Fibroblast of the conjunctiva (primary cell): ENCODE measurements around the gene INPP5D.
A peak's percentile ranks its signal among the peaks of the same experiment; 100 is the strongest.

ENCODE experiments used
- DNase-seq: peaks from one replicate; pipeline ENCODE4 v3.0.0-alpha.2; 2010; ENCODE audit warnings: low read depth

The INPP5D gene

DNA sequence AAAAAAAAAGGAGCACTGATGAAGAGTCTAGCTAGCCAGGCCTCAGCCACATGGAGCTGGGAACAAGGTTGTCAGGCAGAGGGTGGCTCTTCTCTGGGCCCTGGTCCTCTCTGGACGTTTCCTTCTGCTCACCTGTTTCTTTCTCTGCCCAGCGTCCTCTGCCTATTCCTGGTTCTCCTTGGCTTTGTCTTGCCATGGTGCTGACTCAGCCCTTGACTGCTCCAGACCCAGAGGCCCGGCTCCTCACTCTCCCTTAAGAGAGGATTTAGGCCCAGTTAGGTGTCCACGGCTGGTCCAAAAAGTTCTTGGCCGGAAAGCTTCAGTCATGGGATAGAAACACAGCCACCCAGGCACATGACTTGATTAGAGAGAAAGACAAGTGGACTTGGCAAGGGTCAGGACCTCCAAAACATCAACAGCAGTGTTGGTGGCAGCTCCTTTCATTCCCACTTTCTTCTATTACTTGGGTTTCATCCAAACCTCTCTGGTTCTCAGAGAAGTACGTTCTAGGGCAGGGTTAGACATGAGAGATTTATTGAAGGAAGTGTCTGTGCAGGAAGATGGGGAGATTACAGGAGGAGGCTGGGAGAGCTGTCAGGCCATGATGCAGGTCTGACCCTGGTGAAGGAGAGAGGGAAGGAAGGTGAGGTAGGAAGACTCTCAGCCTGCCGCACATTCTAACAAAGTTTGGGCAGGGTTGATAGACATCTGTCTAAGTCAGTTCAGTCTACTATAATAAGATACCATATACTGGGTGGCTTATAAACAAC, 176.9 kb downstream of the INPP5D start:
- DNase-seq, result no peak

DNA sequence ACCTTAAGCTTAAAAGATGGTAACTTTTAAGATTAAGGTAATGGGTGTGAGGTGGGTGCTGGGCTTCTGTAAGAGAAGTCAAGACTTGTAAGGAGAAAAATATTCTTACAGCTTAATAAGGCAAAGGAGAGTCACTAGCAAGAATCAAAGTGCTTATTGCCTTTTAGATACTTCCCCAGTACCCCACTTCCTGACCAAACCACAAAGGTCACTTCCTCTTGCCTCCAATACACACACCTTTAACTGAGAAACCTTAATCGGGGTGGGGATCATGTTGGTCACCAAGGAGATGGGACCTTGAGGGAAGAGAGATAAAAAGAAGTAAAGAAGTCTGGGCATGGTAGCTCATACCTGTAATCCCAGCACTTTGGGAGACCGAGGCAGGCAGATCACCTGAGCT, 180.8 kb downstream of the INPP5D start:
- no peak for DNase-seq

DNA sequence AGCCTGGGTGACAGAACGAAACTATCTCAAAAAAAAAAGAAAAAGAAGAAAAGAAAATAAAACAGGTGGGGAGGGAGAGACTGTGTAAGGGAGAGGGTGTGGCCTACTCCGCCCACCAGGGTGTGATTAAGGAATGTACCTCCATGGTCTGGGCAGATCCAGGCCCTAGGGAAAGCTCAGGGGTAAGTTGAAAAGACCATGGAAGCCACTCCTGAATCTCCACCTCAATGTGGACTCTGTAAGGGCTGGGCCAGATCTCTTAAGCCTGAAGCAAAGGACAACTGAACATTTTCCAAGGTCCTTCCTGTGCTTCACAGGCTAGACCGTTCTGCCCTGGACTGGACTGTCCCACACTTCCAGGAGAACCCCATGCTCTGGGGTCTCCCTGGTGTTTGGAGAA, 181.7 kb downstream of the INPP5D start:
- DNase-seq, result no peak

DNA sequence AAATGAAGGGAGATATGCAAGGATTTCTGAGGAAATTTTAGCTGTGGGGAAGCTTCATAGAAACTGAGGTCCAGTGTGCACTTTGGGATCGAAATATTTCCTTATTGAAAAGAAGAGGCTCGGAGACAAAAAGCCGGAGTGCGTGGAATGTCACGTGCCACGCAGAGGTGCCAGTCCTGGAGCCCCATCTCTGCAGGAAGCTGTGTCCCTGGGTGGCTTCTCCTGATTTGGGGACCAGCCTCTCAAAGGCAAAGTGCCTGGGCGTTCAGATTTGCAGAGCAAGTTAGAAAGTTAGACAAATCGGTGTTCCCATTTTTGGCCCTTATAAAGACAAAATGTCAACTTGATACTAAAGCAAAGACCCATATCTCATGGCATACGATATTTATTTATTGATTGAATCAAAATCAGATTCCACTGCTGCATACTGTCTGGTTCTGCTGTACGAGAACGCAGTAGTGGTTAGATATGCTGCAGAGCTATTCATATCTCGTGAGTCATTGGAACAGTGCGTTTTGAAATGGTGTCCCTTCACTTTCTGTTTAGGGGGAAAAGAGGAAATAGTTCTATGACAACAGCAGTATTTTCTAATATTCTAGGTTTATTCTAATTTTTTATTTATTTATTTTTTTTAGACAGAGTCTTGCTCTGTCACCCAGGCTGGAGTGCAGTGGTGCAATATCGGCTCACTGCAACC, 182.2 kb downstream of the INPP5D start:
- DNase-seq, result no peak

- DNase-seq, result no peak
These were observed 183.2 kb downstream of the INPP5D start for GRCh38 chr2:233243348-233243747.

- no peak for DNase-seq
These were observed 184.7 kb downstream of the INPP5D start for GRCh38 chr2:233244818-233245217.

DNA sequence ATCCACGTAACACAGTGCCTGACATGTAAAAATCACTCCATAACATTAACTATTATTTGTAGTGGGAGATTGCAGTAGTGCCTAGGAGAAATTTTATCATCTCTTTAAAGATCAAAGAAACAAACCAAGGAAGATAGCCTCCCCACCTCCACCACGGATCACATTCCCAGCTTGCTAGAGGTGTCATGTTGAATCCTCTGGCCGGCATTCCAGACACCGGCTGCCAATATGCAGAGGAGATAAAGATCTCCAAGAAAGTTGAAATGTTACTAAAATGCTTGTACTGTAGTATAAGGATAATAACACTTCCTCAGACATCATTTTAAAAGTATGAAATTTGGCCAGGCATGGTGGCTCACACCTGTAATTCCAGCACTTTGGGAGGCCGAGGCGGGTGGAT, 185.3 kb downstream of the INPP5D start:
- no peak for DNase-seq

GRCh38 chr2:233247116-233247515, 187.0 kb downstream of the INPP5D start:
- DNase-seq, result no peak

GRCh38 chr2:233247744-233248143, 187.6 kb downstream of the INPP5D start:
- DNase-seq, result no peak

GRCh38 chr2:233248999-233249398, 188.9 kb downstream of the INPP5D start:
- DNase-seq, result no peak

DNA sequence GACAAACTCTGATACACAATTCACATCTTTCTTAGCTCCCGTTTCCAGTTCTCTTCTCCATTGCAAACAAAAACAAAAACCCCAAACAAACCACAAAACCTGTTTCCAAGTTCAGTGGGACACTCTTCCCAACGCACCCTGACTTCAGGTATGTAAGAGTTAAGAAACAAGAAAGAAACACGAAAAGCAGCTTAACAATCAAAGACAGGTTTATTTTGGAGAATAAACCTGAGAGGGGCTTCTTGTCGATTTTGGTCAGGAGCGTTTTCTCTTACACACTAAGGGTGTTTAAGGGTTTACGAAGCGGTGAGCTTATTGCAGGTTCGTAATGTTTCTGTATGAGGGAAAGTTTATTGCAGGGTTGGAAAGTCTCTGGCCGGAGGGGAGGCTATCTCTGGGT, 190.4 kb downstream of the INPP5D start:
- no peak for DNase-seq

DNA sequence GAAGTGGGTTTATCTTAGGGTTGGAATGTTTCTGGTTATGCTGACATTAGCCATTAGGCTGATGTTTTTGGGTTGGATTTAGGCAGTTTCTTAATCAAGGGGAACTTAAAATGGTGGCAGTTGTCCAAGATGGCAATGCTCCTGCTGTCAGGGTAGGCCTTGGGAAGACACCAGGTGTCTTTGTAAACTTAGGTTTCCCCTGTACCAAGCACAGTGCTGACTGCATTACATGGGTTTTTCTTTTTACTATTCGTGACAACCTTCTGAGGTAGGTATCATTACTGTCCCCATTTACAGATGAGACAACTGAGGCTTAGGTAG, 190.8 kb downstream of the INPP5D start:
- DNase-seq, result no peak

DNA sequence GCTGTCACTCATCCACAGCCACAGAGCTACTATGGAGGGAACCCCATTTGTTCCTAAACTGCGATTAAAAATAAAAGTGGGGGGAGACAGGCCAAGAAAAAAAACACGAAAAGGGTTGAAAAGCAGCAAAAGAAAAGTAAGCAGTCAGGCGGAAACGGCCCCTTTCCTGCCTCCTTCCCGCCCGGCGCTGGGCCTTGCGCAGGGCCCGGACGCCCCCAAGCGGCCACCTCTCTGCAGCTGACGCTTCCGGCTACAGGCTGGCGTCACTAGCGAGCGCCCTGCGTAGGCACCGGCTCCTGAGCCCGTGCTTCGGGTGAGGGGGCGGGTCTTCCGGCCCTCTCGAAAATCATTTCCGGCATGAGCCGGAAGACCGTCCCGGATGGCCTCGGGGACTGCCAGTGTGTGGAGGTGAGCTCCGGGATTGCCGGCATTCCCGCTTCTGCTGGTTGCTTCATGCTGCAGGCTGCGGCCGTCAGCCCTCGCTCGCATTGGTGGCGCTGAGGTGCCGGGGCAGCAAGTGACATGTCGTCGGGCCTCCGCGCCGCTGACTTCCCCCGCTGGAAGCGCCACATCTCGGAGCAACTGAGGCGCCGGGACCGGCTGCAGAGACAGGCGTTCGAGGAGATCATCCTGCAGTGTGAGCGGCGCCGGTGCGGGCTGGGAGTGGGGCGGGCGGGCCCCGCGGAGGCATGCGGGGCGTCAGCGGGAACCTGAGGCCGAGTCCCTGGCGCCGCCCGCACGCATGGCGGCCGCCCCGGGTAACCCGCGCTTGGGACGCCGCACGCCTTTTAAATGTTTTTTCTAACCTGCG, 191.4 kb downstream of the INPP5D start, which contains the start of gene ATG16L1:
ATG16L1 (plus strand) TSS at position 368 of the 811 bp plus-strand sequence; CDS start at position 523, 155 bp downstream.
- DNase-seq, result peak; percentile 89

DNA sequence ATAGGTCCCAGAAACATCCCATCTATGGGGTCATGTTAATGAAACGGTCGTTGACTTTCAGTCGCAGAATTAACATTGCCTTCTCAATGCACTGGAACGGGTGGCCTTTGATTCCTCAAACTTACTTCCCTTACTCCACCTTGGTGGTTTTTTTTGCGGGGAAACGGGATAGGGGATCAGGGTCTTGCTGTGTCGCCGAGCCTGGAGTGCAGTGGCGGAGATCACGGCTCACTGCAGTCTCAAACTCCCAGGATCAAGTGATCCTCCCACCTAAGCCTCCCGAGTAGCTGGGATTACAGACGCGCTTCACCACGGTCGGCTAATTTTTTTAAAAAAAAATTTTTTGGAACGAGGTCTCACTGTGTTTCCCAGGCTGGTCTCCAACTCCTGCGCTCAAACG, 192.1 kb downstream of the INPP5D start:
- DNase-seq, result no peak

GRCh38 chr2:233255151-233255550, 195.0 kb downstream of the INPP5D start:
- no peak for DNase-seq

DNA sequence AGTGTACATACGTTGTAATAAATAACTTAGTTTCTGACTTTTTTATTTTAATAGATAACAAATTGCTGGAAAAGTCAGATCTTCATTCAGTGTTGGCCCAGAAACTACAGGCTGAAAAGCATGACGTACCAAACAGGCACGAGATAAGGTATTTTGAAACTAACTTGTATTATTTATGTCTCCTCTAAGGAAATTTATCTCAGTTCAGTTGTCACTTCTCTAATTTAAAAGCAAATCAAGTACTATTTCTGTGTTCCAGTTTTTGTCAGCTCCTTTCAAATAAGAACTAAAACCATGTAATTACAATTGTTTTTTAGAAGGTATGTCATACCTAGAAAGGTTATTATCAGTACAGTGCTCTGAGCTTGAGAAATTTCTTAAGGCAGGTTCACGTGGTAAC, 195.9 kb downstream of the INPP5D start:
- DNase-seq, result no peak
